ENCODE measurements around the gene KIFAP3.
A peak's percentile ranks its signal among the peaks of the same experiment; 100 is the strongest.
"Not testable (repeated sequence)": the region's sequence is repeated elsewhere in the genome, so short reads cannot be mapped to it uniquely, and the experiment has no call there.

Gene KIFAP3

GRCh38 chr1:170074250-170075157 lies at the start of gene KIFAP3:
TSS of gene KIFAP3 (minus strand) at chr1:170074695. CDS start at chr1:170074467, 228 bp downstream.
- peak; percentile 93 for DNase-seq (ENCODE audit: low read depth)

GRCh38 chr1:170122366-170122765 lies 47.9 kb upstream of the KIFAP3 start:
- no peak for DNase-seq (ENCODE audit: low read depth)

GRCh38 chr1:170114906-170115305 lies 40.4 kb upstream of the KIFAP3 start:
- DNase-seq (ENCODE audit: low read depth): no peak

GRCh38 chr1:170113140-170113539 lies 38.6 kb upstream of the KIFAP3 start:
- not testable (repeated sequence) for DNase-seq (ENCODE audit: low read depth)

GRCh38 chr1:170097449-170097948 lies 23.0 kb upstream of the KIFAP3 start:
- no peak for DNase-seq (ENCODE audit: low read depth)

- no peak for DNase-seq (ENCODE audit: low read depth)
These were observed 22.4 kb upstream of the KIFAP3 start for GRCh38 chr1:170096806-170097340.

- DNase-seq (ENCODE audit: low read depth): no peak
These were observed 21.7 kb upstream of the KIFAP3 start for GRCh38 chr1:170095976-170096748.

GRCh38 chr1:170094697-170095616 lies 20.5 kb upstream of the KIFAP3 start:
- not testable (repeated sequence) for DNase-seq (ENCODE audit: low read depth)

GRCh38 chr1:170086399-170087032 lies 12.0 kb upstream of the KIFAP3 start:
- no peak for DNase-seq (ENCODE audit: low read depth)

- DNase-seq (ENCODE audit: low read depth): no peak
These were observed 10.6 kb upstream of the KIFAP3 start for GRCh38 chr1:170085091-170085490.

- no peak for DNase-seq (ENCODE audit: low read depth)
These were observed 4.2 kb upstream of the KIFAP3 start for GRCh38 chr1:170078610-170079189.

- no peak for DNase-seq (ENCODE audit: low read depth)
These were observed 3.4 kb upstream of the KIFAP3 start for GRCh38 chr1:170077926-170078325.

GRCh38 chr1:170076952-170077351 lies 2.5 kb upstream of the KIFAP3 start:
- not testable (repeated sequence) for DNase-seq (ENCODE audit: low read depth)

GRCh38 chr1:170076199-170076598 lies 1.7 kb upstream of the KIFAP3 start:
- DNase-seq (ENCODE audit: low read depth): no peak

GRCh38 chr1:170075186-170075585 lies 691 bp upstream of the KIFAP3 start:
- DNase-seq (ENCODE audit: low read depth): no peak

GRCh38 chr1:170073893-170074249 lies 624 bp downstream of the KIFAP3 start:
- no peak for DNase-seq (ENCODE audit: low read depth)

- no peak for DNase-seq (ENCODE audit: low read depth)
These were observed 3.1 kb downstream of the KIFAP3 start for GRCh38 chr1:170071378-170071777.

- DNase-seq (ENCODE audit: low read depth): no peak
These were observed 5.6 kb downstream of the KIFAP3 start for GRCh38 chr1:170068923-170069322.

- no peak for DNase-seq (ENCODE audit: low read depth)
These were observed 7.2 kb downstream of the KIFAP3 start for GRCh38 chr1:170067253-170067819.

GRCh38 chr1:170064821-170065220 lies 9.7 kb downstream of the KIFAP3 start:
- no peak for DNase-seq (ENCODE audit: low read depth)
